ENCODE results near the gene ZNF14.

GRCh38 chr19:19750842-19751790, 18.2 kb upstream of the ZNF14 start:
- TF ChIP-seq CTCF (IDR thresholded peaks at IDR 0.05) = no peak
- no peak for TF ChIP-seq POLR2A (IDR thresholded peaks at IDR 0.05)
